Activated gamma-delta T cell treated with Interleukin-2 at 50 U/mL for 16 hours (primary cell): ENCODE measurements around the gene PDZRN3.

Source experiments
- DNase-seq: peaks from one replicate; pipeline ENCODE4 v3.0.0-alpha.2; 2020

The PDZRN3 gene

DNA sequence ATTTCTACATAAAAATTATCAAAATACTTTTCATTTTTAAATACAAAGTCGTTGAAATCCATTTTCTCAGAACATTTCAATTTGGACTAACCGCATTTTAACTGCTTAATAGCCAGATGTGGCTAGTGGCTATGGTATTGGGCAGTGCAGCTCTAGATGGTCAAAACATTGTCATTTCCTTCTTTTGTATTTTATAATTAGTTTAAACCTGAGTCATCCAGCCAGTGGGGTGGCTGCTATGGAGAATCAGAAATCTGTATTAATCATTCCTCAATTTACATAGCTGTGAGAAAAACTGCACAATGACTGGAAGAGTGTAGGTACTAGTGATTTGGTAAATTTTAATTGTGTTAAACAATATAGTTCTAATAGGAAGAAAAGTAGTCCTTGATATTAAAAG lies 245.3 kb downstream of the PDZRN3 start:
- DNase-seq: no peak

DNA sequence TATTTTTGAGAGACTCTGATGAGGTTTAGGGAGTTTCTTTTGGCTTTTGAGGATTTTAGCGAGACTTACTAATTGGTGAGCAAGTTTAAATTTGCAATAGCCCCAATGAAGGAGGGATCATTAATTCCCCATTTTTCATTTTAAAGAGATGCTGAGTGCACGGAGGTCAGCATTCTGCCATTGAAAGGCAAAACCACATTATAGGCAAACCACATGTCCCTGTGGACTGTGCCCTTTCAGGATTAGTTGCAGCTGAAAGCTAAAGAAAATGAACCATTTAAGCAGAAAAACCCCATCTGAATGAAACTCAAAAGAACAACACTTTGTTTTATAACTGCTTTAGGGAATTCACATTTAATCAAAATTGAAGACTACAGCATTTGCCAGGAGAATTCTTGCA lies 246.5 kb downstream of the PDZRN3 start:
- DNase-seq: no peak

DNA sequence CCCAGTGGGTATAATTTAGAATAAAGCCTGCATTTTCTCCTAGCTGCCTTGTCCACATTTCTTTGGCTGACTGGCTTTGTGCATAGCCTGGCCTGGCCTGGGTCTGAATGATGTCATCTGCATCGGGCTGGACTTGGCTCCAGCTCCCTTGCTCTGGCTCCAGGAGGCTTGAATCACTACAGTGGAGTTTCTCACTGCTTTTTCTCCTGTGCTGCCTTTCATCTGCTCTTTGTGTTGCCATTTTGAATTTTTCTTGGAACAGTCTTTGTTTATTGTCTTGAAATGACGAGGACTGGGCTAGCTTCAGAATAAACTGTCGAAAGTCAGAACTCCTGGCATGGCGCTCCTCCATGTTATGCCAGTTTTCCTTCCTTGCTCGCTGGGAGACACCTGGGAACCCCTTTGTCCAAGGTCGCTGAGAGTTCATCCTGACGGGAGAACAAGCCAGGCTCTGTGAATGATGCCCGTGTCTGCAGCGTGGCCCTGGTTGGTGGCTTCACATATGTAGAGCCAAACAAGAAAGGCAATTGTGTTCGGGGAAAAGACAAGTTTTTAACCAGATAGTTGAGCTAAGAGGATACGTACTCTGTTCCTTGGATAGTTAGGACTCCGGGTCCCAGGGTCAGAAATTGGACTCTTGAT lies 258.9 kb downstream of the PDZRN3 start:
- DNase-seq: no peak

DNA sequence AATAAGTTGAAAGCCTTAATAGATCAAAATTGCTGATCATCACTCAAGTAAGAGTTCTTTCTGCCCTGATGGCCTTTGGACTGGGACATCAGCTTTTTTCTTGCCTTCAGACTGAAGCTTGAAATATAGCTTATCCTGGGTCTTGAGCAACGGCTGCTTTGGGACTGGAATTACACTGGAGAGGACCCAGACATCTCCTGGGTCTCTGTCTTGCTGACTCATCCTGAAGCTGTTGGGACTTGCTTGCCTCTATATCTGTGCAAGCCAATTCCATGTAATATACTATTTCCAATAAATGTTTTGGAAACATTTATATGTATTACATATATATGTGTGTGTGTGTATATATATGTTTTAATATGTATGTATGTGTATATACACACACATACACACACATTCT lies 260.2 kb downstream of the PDZRN3 start:
- no peak for DNase-seq

DNA sequence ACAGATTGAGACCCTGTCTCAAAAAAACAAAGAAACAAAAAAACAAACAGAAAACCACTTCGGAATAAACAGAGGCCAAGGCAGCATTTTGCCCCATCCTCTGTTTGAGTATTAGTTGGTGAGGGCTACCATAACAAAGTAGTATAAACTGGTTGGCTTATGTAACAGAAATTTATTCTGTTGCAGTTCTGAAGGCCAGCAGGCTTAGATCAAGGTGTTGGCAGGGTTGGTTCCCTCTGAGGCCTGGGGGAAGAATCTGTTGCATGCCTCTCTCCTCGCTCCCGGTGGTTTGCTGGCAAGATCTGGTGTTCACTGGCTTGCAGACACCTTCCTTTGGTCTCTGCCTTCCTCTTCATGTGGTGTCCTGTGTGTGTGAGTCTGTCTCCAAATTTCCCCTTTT lies 261.6 kb downstream of the PDZRN3 start:
- DNase-seq: no peak

DNA sequence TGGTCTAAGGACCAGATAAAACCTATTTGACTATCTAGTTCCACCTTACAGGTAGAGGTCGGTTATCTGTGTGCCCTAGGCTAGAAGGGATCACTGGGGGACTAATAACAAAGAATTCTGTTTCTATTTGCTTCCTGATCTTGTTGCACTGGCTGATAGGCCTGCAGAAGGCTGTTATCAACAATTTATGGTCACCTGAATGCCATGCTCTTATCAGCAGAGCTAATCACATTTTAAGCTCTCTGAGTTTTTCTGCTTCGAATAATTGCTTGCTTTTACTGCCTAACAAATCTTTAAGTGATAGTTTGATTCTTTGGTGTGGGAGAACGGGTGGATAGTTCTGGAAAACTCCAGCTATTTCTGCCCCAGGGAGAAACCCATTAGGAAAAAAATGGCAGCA lies 263.1 kb downstream of the PDZRN3 start:
- no peak for DNase-seq

DNA sequence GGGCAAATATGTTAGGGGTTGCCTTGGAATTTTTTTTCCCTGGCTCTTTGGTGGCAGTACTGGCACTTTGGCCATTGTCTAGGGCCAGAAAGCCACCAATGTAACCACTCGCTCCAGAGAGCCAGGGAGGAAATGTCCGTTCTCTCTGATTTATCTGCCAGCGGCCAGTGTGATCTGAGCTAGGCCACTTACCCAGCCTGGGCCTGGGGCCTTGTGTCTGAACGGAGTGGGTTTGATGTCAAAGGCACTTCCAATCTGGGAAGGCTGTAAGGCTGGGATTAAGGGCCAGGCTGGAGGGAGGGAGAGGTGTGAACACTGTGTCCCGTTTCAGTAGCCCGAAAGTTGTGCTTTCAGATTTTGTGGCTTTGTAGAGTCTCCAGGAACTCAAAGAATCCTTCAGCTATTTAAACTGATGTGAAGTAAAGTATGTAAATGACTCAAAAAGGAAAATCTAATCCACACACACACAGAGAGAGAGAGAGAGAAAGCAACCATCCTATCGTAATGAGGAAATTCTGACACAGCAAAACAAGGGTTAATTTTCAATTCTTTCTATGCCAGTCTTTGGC lies 271.0 kb downstream of the PDZRN3 start:
- no peak for DNase-seq

DNA sequence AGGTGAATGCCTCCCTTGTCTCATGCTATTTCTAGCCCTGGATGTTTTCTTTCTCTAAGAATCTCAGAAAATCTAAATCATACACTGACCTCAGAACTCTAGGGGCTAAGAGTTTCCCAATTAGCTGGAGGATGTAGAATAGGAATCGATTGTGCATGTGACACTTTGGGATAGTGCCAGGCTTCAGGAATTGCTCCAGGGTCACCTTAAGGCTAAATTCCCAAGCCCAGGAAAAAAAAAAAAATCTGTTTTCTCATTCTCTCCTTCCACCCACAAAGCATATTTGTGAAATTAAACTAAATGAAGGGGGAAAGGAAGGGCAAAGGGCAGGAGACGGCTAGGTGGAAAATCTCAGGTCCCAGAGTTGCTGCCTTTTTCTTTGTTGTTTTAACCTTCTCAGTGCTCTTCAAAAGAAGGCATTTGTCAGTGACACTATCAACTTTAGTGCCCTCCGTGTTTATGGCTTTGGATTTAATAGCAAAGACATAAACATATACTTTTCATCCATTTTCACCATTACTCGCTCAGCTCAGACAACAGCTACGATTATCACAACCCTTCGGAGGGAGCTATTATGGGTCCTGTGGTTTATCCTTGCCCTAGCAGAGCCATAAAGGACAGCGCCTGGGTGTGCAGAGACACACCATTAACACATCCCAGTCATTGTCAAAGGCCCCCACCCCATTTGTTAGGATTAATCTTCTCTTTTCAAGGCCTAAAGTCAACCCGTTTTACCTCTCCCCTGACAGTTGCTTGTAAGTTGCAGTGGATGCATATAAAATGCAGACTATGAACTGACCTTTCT lies 271.7 kb downstream of the PDZRN3 start:
- DNase-seq: no peak

DNA sequence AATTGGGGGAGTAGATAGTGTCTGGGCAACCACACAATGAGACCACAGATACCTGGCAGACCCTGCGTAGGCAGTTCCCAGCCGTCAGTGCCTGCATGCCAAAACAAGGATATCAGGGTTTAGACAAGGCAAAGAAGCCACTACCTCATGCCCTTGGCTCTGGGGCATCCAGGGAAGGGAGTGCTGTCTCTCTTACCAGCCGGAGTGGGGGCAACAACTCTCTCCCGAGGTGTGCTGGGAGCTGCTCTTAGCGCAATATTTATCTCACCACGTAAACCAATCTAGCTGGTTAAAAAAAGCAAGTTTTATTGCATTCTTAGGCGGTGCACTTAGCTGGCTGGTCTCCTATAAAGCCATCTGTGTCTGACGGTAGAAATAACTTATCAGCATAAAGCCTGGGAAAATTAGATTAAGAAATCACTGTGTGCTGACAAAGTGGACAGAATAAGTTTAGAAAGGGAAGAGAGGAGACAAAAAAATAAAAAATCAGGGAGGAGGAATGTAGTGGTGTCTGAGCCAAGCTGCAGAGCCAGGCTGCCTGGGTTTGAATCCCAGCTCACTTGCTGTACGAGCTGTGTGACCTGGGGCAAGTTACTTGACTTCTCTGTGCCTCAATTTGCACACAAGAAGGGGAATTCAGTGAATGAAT lies 273.2 kb downstream of the PDZRN3 start:
- no peak for DNase-seq

DNA sequence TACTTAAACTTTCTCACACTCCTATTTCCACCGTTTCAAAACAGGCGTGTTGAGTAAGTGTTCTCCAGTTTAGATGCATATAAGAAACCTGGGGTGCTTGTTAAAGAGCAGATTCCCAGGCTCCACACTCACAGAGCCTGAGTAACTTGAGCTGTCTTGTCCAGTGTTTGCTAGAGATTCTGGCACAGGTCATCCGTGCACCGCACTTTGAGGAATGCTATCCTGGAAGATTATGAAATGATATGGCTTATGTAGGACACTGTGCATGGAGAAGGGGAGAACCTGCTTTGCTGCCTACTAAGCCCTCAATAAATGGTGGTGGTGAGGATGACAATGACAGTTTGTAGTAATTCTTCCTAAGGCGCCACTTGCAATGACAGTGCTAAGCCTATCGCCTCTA lies 273.7 kb downstream of the PDZRN3 start:
- no peak for DNase-seq

DNA sequence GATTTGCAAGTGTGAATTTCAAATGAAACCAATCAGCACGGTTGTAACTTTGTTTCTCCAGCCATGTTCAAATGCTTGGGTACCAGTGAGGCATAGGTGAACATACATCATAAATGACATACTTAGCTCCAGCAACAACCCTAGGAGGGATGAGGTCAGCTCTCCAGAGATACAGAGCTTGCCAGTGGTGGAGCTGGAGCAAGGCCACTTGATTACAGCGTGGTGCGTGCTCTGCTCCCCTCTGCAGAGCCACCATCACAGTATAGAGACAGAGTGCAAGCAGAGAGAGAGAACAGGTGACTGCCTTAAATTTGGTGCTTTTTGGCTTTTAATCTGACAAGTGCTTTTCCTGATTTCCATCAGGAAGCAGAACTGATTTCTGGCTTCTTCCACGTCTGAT lies 275.1 kb downstream of the PDZRN3 start:
- no peak for DNase-seq

DNA sequence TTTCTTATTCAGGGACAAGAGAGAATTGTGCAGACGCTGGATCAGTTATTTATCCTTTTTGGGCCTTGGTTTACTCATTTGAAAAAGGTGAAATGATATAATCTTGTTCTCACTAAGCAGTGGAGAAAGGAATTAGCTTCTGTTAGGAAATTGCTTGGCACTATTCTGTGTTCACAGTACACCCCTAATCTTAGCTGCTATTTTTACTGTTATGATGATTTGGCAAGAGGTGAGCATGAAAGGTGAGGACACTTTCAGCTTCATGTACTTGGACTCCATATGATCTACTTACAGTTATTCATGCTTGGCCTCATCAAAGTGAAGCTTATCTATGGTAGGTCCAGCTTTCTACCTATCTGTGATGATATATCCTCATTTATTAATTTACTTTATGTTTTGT lies 282.7 kb downstream of the PDZRN3 start:
- no peak for DNase-seq

DNA sequence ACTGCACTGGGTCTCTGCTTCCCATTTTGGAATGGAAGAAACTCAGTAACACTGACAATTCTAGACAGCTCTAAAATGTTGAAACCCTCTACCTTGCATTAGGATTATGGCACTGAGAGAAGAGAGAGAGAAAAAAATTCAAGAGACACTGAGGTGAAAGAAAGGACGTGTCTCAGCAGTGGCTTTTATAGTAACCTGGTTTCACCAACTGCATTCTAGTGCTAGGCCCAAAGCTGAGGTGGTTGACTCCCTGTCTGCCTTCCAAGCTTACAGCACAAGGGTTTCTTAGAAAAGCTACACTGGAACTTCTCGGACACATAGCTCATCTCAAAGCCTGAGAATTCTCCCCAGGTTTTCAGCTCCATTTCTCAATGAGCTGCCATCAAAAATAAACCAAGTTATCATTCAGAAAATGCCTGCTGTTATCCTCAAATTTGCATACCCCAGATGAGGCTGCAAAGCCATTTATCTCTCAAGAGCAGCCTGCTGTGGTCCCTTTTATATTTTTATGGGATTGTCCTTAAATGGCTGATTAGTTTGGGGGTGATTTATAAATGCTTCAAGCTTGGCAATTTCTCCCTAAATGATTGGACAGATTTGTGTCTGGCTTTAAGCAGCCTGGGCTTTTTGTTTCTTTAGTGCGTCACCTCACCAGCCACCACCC lies 283.3 kb downstream of the PDZRN3 start:
- no peak for DNase-seq

DNA sequence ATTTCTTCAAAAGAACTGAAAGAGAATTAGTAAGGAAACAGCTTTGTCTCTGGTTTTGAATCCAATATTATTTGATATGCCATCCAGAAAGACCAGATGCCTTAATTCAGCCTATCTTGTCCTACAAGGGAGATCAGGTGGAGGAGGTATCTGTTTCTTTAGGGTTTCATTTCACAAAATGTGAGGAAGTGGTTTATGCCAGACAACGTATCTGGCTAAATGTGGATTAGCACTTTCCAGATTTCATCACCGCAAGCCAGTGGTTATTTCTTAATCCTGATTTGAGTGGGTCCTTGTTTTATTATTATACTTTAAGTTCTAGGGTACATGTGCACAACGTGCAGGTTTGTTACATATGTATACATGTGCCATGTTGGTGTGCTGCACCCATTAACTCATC lies 292.2 kb downstream of the PDZRN3 start:
- DNase-seq: no peak
